Measurements from ENCODE around the gene SLC2A4. TPM values are rescaled to one million over a fixed set of nuclear protein-coding genes. Genes with fewer than 3 reads are reported as not detected.

The SLC2A4 gene
- total RNA-seq, 2 donors = under 0.01 to 0.34 TPM

Small RNAs within 50 kb of the gene (small RNA-seq; reads per million reads assigned to genes)
- gene AC026954.2 (0 reads per million in 2 donors), gene RF00019 (0 reads per million in 2 donors)

Other genes starting within 250 kb of the SLC2A4 start
- gene SLC16A13, start 245.7 kb upstream of the SLC2A4 start, total RNA-seq = 1 to 10 TPM in 1 of 2 donors, under 1 TPM in 1; 1.00 to 1.4 TPM
- gene SLC16A11, start 237.6 kb upstream of the SLC2A4 start, total RNA-seq = under 1 TPM in 1 of 2 donors, not detected in 1; under 0.01 TPM
- not detected for gene CLEC10A, start 201.5 kb upstream of the SLC2A4 start, total RNA-seq
- gene ASGR2, start 166.9 kb upstream of the SLC2A4 start, total RNA-seq = not detected
- gene ASGR1, start 102.3 kb upstream of the SLC2A4 start, total RNA-seq = under 1 TPM; 0.33 to 0.34 TPM
- gene DLG4, start 61.9 kb upstream of the SLC2A4 start, total RNA-seq = 1 to 10 TPM; 6.2 to 9.7 TPM
- gene ACADVL, start 61.8 kb upstream of the SLC2A4 start, total RNA-seq = 100 to 1,000 TPM in 1 of 2 donors, 10 to 100 TPM in 1; 86.6 to 149 TPM
- 100 to 1,000 TPM in 1 of 2 donors, 10 to 100 TPM in 1; 98.6 to 107 TPM for gene DVL2, start 47.2 kb upstream of the SLC2A4 start, total RNA-seq
- 10 to 100 TPM; 65.7 to 80.9 TPM for gene PHF23, start 42.3 kb upstream of the SLC2A4 start, total RNA-seq
- 100 to 1,000 TPM; 165 to 225 TPM for gene GABARAP, start 39.3 kb upstream of the SLC2A4 start, total RNA-seq
- gene CTDNEP1, start 30.0 kb upstream of the SLC2A4 start, total RNA-seq = 10 to 100 TPM; 18.6 to 30.3 TPM
- 10 to 100 TPM; 33.7 to 47.3 TPM for gene ELP5, start 29.5 kb upstream of the SLC2A4 start, total RNA-seq
- gene CLDN7, start 19.2 kb upstream of the SLC2A4 start, total RNA-seq = under 1 TPM; 0.69 to 1.00 TPM
- gene YBX2, start 12.9 kb downstream of the SLC2A4 start, total RNA-seq = under 1 TPM in 1 of 2 donors, not detected in 1; 0.67 TPM
- 100 to 1,000 TPM; 830 to 988 TPM for gene EIF5A, start 25.9 kb downstream of the SLC2A4 start, total RNA-seq
- gene GPS2, start 33.6 kb downstream of the SLC2A4 start, total RNA-seq = 10 to 100 TPM; 74.7 to 87.2 TPM
- 10 to 100 TPM; 14.8 to 16.7 TPM for gene NEURL4, start 47.6 kb downstream of the SLC2A4 start, total RNA-seq
- under 1 TPM in 1 of 2 donors, not detected in 1; 0.67 TPM for gene ACAP1, start 54.8 kb downstream of the SLC2A4 start, total RNA-seq
- gene KCTD11, start 70.4 kb downstream of the SLC2A4 start, total RNA-seq = 1 to 10 TPM; 1.3 to 3.4 TPM
- gene TMEM95, start 73.4 kb downstream of the SLC2A4 start, total RNA-seq = not detected
- under 1 TPM; 0.69 to 1.00 TPM for gene TNK1, start 99.4 kb downstream of the SLC2A4 start, total RNA-seq
- gene PLSCR3, start 112.8 kb downstream of the SLC2A4 start, total RNA-seq = 10 to 100 TPM in 1 of 2 donors, 1 to 10 TPM in 1; 9.6 to 12.0 TPM
- gene TMEM256, start 122.4 kb downstream of the SLC2A4 start, total RNA-seq = 100 to 1,000 TPM in 1 of 2 donors, 10 to 100 TPM in 1; 73.0 to 107 TPM
- 1 to 10 TPM; 4.0 to 4.1 TPM for gene NLGN2, start 126.1 kb downstream of the SLC2A4 start, total RNA-seq
- gene SPEM1, start 138.6 kb downstream of the SLC2A4 start, total RNA-seq = not detected
- not detected for gene SPEM2, start 143.9 kb downstream of the SLC2A4 start, total RNA-seq
- not detected for gene SPEM3, start 147.1 kb downstream of the SLC2A4 start, total RNA-seq
- 1 to 10 TPM; 7.3 to 7.9 TPM for gene TMEM102, start 153.7 kb downstream of the SLC2A4 start, total RNA-seq
- under 1 TPM; under 0.01 to 0.33 TPM for gene FGF11, start 157.8 kb downstream of the SLC2A4 start, total RNA-seq
- 1 to 10 TPM; 5.5 to 5.7 TPM for gene CHRNB1, start 163.3 kb downstream of the SLC2A4 start, total RNA-seq
- gene ZBTB4, start 197.9 kb downstream of the SLC2A4 start, total RNA-seq = 10 to 100 TPM; 16.3 to 23.1 TPM
- not detected for gene SLC35G6, start 199.7 kb downstream of the SLC2A4 start, total RNA-seq
- 10 to 100 TPM; 95.3 to 96.9 TPM for gene POLR2A, start 202.6 kb downstream of the SLC2A4 start, total RNA-seq